ENCODE results near the gene BDKRB2. TPM values are rescaled to one million over a fixed set of nuclear protein-coding genes. Genes with fewer than 3 reads are reported as not detected.

BDKRB2 gene
- total RNA-seq, 1 experiment from 2014 or later = 0.28 TPM

GRCh38 chr14:96177766-96178375, 26.8 kb upstream of the BDKRB2 start:
- no peaks in the 10 kb centered on the region for H3K4me1 ChIP-seq (replicated peaks; ENCODE audit: insufficient read depth)
- CTCF ChIA-PET = no interaction called here
- H3K4me2 ChIP-seq = no peak overlapping the region
- POLR2A ChIA-PET (ENCODE audit: unreplicated experiment) = no interaction called here
- H4K20me1 ChIP-seq (ENCODE audit: insufficient read depth) = no peaks in the 10 kb centered on the region
- TF ChIP-seq EZH2 (IDR thresholded peaks at IDR 0.05; ENCODE audit: low read depth) (no peak), CTCF (conservative IDR thresholded peaks at IDR 0.05) (no peak)
- no peak overlapping the region for H3K4me3 ChIP-seq
- no peaks in the 10 kb centered on the region for H3K9me2 ChIP-seq (ENCODE audit: insufficient read depth)
- H3K36me3 ChIP-seq (ENCODE audit: low read depth) = no peaks in the 10 kb centered on the region
- no peak for DNase-seq
- 0 out of 2 replicates have a peak, but pooled peaks cover 5% of the 10 kb centered on the region for H3K27me3 ChIP-seq (ENCODE audit: insufficient read depth, low read depth)
- no peaks in the 10 kb centered on the region for H3K9me3 ChIP-seq (ENCODE audit: insufficient read depth, low read depth)
- intact Hi-C loops (cut with micrococcal nuclease; ENCODE audit: unreplicated experiment) = no loop called here
- BruUV-seq (replicated peaks) = no TSS peak
- H3K79me2 ChIP-seq (ENCODE audit: low read depth) = no peaks in the 10 kb centered on the region
- no peaks in the 10 kb centered on the region for H3F3A ChIP-seq (ENCODE audit: insufficient read depth, low read depth)
- no peak overlapping the region for H2AFZ ChIP-seq
- no peak overlapping the region for H3K27ac ChIP-seq

GRCh38 chr14:96178461-96179321, 25.9 kb upstream of the BDKRB2 start:
- Histone ChIP-seq H3K9me3 (ENCODE audit: insufficient read depth, low read depth) (no peaks in the 10 kb centered on the region), H3K4me1 (replicated peaks; ENCODE audit: insufficient read depth) (no peaks in the 10 kb centered on the region), H3K79me2 (ENCODE audit: low read depth) (no peaks in the 10 kb centered on the region), H4K20me1 (ENCODE audit: insufficient read depth) (no peaks in the 10 kb centered on the region), H3K4me3 (no peak overlapping the region), H3K9me2 (ENCODE audit: insufficient read depth) (no peaks in the 10 kb centered on the region), H3K36me3 (ENCODE audit: low read depth) (no peaks in the 10 kb centered on the region), H3K27ac (no peak overlapping the region), H3F3A (ENCODE audit: insufficient read depth, low read depth) (no peaks in the 10 kb centered on the region), H2AFZ (no peak overlapping the region), H3K27me3 (ENCODE audit: insufficient read depth, low read depth) (0 out of 2 replicates have a peak, but pooled peaks cover 5% of the 10 kb centered on the region), H3K4me2 (no peak overlapping the region)
- ChIA-PET CTCF (no interaction called here), POLR2A (ENCODE audit: unreplicated experiment) (no interaction called here)
- no TSS peak for BruUV-seq (replicated peaks)
- no peak for DNase-seq
- intact Hi-C loops (cut with micrococcal nuclease; ENCODE audit: unreplicated experiment) = no loop called here
- no peak for TF ChIP-seq EZH2 (IDR thresholded peaks at IDR 0.05; ENCODE audit: low read depth)
- no peak for TF ChIP-seq CTCF (conservative IDR thresholded peaks at IDR 0.05)

GRCh38 chr14:96180043-96180874, 24.4 kb upstream of the BDKRB2 start:
- Histone ChIP-seq H2AFZ (no peak overlapping the region), H3K79me2 (ENCODE audit: low read depth) (no peaks in the 10 kb centered on the region), H3K4me3 (no peak overlapping the region), H3K36me3 (ENCODE audit: low read depth) (no peaks in the 10 kb centered on the region), H3K9me2 (ENCODE audit: insufficient read depth) (no peaks in the 10 kb centered on the region), H3K4me1 (replicated peaks; ENCODE audit: insufficient read depth) (no peaks in the 10 kb centered on the region), H3K27ac (no peak overlapping the region), H3F3A (ENCODE audit: insufficient read depth, low read depth) (no peaks in the 10 kb centered on the region), H3K4me2 (no peak overlapping the region), H3K9me3 (ENCODE audit: insufficient read depth, low read depth) (no peaks in the 10 kb centered on the region), H4K20me1 (ENCODE audit: insufficient read depth) (no peaks in the 10 kb centered on the region), H3K27me3 (ENCODE audit: insufficient read depth, low read depth) (0 out of 2 replicates have a peak, but pooled peaks cover 3% of the 10 kb centered on the region)
- BruUV-seq (replicated peaks) = no TSS peak
- ChIA-PET CTCF (no interaction called here), POLR2A (ENCODE audit: unreplicated experiment) (no interaction called here)
- intact Hi-C loops (cut with micrococcal nuclease; ENCODE audit: unreplicated experiment) = no loop called here
- DNase-seq = no peak
- TF ChIP-seq CTCF (conservative IDR thresholded peaks at IDR 0.05) = no peak
- TF ChIP-seq EZH2 (IDR thresholded peaks at IDR 0.05; ENCODE audit: low read depth) = no peak

Measured in PC-9 (cell line).